HL-60 (cell line): Measurements from ENCODE around the gene RBMS3.

Source experiments
- DNase-seq, 2 experiments: peaks; one replicate each; pipeline ENCODE4 v3.0.0-alpha.2; 2010 to 2020; ENCODE audit warnings: low read depth in 1 of 2, low spot score in 1 of 2
- H3K27ac ChIP-seq: fragments of 250-450 bp; sonication (Bioruptor Pico); replicated peaks from 2 replicates; pipeline ENCODE4 v1.5.1; 2020; ENCODE audit warnings: mild to moderate bottlenecking, moderate library complexity
- H3K27me3 ChIP-seq: fragments of 250-450 bp; sonication (Bioruptor Pico); 2 replicates; pipeline ENCODE4 v1.5.1; 2021; ENCODE audit warnings: mild to moderate bottlenecking, moderate library complexity; ENCODE audit not compliant: insufficient read depth, poor library complexity, severe bottlenecking
- H3K4me3 ChIP-seq: replicated peaks from 2 replicates; pipeline ENCODE4 v1.5.1; 2011; ENCODE audit warnings: mild to moderate bottlenecking, control low read depth, low read length; ENCODE audit not compliant: insufficient read depth
- CTCF ChIP-seq: IDR thresholded peaks from one replicate; pipeline ENCODE4 v1.5.1; 2011; ENCODE audit warnings: low read length, control low read depth, inconsistent platforms; ENCODE audit not compliant: insufficient read depth
- GABPA ChIP-seq: IDR thresholded peaks from 2 replicates; pipeline ENCODE4 v1.6.1; 2012; ENCODE audit warnings: low read depth
- POLR2AphosphoS5 ChIP-seq: IDR thresholded peaks from 2 replicates; pipeline ENCODE4 v1.6.1; 2012; ENCODE audit warnings: low read depth
- REST ChIP-seq: IDR thresholded peaks from 2 replicates; pipeline ENCODE4 v1.6.1; 2012; ENCODE audit warnings: low read depth; ENCODE audit not compliant: insufficient replicate concordance
- SPI1 ChIP-seq: IDR thresholded peaks from 2 replicates; pipeline ENCODE4 v1.6.1; 2012; ENCODE audit warnings: low read depth, mild to moderate bottlenecking, borderline replicate concordance

RBMS3 gene

GRCh38 chr3:29279286-29279685 lies 1.6 kb upstream of the RBMS3 start:
- no peak overlapping the region for H3K27ac ChIP-seq
- H3K4me3 ChIP-seq: no peak overlapping the region
- TF ChIP-seq POLR2AphosphoS5 (no peak), GABPA (no peak)
- H3K27me3 ChIP-seq: no peaks in the 10 kb centered on the region
- no peak for DNase-seq

- H3K27ac ChIP-seq: no peak overlapping the region
- H3K27me3 ChIP-seq: no peaks in the 10 kb centered on the region
- H3K4me3 ChIP-seq: no peak overlapping the region
- DNase-seq: no peak
- TF ChIP-seq REST: no peak
- no peak for TF ChIP-seq GABPA
- no peak for TF ChIP-seq SPI1
- no peak for TF ChIP-seq POLR2AphosphoS5
- TF ChIP-seq CTCF: no peak
These were observed 1.1 kb upstream of the RBMS3 start for GRCh38 chr3:29279806-29280205.

DNA sequence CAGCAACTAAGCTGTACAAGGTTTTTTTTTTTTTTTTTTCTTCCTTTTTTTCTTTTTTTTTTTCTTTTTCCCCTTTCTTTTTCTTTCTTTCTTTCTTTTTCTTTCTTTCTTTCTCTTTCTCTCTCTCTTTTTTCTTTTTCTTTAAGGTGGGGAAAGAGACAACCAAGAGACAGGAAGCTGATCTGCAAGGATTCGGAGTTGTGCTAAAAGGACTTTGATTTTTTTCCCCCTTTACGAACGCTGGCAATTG lies 148 bp downstream of the RBMS3 start:
- no peak overlapping the region for H3K27ac ChIP-seq
- H3K4me3 ChIP-seq: no peak overlapping the region
- DNase-seq: no peak
- no peaks in the 10 kb centered on the region for H3K27me3 ChIP-seq
- TF ChIP-seq SPI1 (no peak), GABPA (no peak), REST (no peak), CTCF (no peak), POLR2AphosphoS5 (no peak)

DNA sequence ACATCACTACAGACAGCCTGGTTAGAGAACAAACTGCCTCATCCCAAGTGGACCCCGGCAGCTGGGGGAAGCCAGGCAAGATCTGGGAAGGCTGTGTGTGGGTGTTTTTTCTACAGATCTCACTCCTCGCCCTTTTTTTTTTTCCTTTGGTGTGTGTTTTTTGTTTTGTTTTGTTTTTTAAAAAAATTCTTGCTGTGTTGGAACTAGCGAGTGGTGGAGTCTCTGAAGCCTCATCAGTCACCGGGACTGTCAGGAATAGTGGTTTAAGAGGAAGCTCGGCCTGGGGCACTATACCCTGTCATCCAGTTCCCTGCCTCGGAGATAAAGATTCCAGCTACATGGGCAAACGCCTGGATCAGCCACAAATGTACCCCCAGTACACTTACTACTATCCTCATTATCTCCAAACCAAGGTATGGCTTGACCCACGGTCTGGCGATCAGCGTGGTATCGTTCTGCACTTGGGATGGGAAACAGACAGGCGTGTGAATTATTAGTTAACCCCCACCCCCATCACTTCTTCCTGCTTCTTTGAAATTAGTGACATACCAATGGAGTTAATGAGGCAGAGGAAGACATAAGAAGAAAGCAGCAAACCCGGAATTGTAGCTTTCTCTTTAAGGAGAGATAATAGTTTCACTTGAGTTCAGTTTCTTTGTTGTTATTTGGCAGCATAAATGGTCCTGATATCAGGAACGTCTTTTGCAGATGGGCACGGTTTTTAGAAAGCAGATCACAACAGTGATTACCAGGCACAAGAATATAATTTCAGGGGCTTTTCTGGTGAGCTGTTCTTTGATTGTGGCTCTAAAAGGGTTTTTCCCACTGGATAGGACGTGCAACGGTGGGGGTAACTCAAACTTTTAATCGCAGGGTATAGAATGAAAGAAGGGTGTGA lies 722 bp downstream of the RBMS3 start:
- H3K27me3 ChIP-seq: no peaks in the 10 kb centered on the region
- no peak for DNase-seq
- no peak overlapping the region for H3K27ac ChIP-seq
- no peak for TF ChIP-seq POLR2AphosphoS5
- TF ChIP-seq REST: no peak
- no peak for TF ChIP-seq SPI1
- TF ChIP-seq GABPA: no peak
- no peak for TF ChIP-seq CTCF
- H3K4me3 ChIP-seq: no peak overlapping the region
